ENCODE results near the gene FRAT1.

Gene FRAT1

GRCh38 chr10:97365761-97366351 is 46.8 kb downstream of the FRAT1 start:
- no peak for DNase-seq (ENCODE audit: low spot score)

- no peak for DNase-seq (ENCODE audit: low spot score)
These were observed 47.5 kb downstream of the FRAT1 start for GRCh38 chr10:97366572-97366971.

- no peak for DNase-seq (ENCODE audit: low spot score)
These were observed 48.1 kb downstream of the FRAT1 start for GRCh38 chr10:97367126-97367649.

All from ecto neural progenitor cell (in vitro differentiated cells).